Stimulated activated memory B cell treated with anti-CD40 and anti-IgM and Interleukin-4, amounts not matched to agents 10 μg/mL and 1 μg/mL and 100 μg/mL, for 72 hours (primary cell): ENCODE results near the gene PSMG1.
A peak's percentile ranks its signal among the peaks of the same experiment; 100 is the strongest.

Source experiments
- ATAC-seq: fragments of 150-1000 bp; cut with Tn5 transposase; 2 replicates; pipeline ENCODE4 v1.10.0; 2021
- H3K27ac Mint-ChIP-seq: one replicate; pipeline ENCODE4 v1.8.0; 2022; ENCODE audit warnings: mild to moderate bottlenecking, mixed read lengths
- H3K27me3 Mint-ChIP-seq: one replicate; pipeline ENCODE4 v1.8.0; 2022; ENCODE audit warnings: mixed read lengths
- H3K36me3 Mint-ChIP-seq: one replicate; pipeline ENCODE4 v1.8.0; 2022; ENCODE audit warnings: mixed read lengths
- H3K4me1 Mint-ChIP-seq: one replicate; pipeline ENCODE4 v1.8.0; 2022; ENCODE audit warnings: mixed read lengths
- H3K4me3 Mint-ChIP-seq: one replicate; pipeline ENCODE4 v1.8.0; 2022; ENCODE audit warnings: mild to moderate bottlenecking, moderate library complexity, mixed read lengths
- H3K9me3 Mint-ChIP-seq: one replicate; pipeline ENCODE4 v1.8.0; 2022; ENCODE audit warnings: mixed read lengths

Gene PSMG1

GRCh38 chr21:39197448-39198233, 14.4 kb upstream of the PSMG1 start:
- H3K36me3 Mint-ChIP-seq: peaks cover 55% of the 10 kb centered on the region
- no peak overlapping the region for H3K27ac Mint-ChIP-seq
- H3K9me3 Mint-ChIP-seq: no peaks in the 10 kb centered on the region
- no peak overlapping the region for H3K4me3 Mint-ChIP-seq
- H3K27me3 Mint-ChIP-seq: no peaks in the 10 kb centered on the region
- H3K4me1 Mint-ChIP-seq: peaks cover 6% of the 10 kb centered on the region
- no peak for ATAC-seq

DNA sequence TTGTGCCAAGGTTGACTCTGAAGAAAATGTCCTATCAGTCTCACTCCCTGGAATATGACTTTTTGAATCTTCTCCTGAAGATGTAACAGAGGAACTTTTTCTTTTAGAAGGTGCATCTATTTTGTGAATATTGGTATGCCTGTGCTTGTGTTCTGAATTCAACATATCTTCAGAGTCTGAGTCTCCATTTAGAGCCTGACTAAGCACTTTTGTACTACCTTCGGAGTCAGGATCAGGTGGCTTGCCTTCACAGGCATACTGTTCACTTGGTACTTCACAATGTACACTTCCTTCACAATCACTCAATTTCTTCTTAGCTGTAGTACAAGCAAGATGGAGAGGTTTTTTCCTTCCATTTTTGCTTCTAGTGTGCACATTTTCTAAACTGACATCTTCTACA, 13.6 kb upstream of the PSMG1 start:
- Mint-ChIP-seq H3K4me1 (peaks cover 6% of the 10 kb centered on the region), H3K4me3 (no peak overlapping the region), H3K36me3 (peaks cover 55% of the 10 kb centered on the region), H3K27ac (no peak overlapping the region), H3K27me3 (no peaks in the 10 kb centered on the region), H3K9me3 (no peaks in the 10 kb centered on the region)
- ATAC-seq: no peak

DNA sequence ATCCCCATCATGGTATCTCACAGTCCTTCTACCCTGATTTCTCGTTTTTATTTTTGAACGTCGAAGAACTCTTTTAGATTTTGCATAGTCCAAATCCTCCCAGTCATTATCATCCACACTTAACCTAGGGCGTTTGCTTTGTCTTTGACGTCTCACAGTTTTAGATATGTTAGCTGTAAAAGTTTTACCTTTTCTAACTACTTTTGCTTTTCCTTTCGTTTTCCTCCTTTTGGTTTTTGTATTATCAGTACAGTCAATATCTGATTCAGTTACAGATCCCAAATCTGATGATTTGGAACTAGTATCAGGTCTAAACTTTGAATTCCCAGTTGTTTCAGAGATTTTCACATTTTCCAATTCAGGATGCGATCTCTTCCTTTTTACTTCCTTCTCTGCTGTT, 13.1 kb upstream of the PSMG1 start:
- Mint-ChIP-seq H3K27ac (no peak overlapping the region), H3K9me3 (no peaks in the 10 kb centered on the region), H3K4me3 (no peak overlapping the region), H3K36me3 (peaks cover 52% of the 10 kb centered on the region), H3K4me1 (peaks cover 6% of the 10 kb centered on the region), H3K27me3 (no peaks in the 10 kb centered on the region)
- ATAC-seq: no peak

- peaks cover 16% of the 10 kb centered on the region for H3K4me1 Mint-ChIP-seq
- H3K36me3 Mint-ChIP-seq: peaks cover 32% of the 10 kb centered on the region
- H3K27me3 Mint-ChIP-seq: no peaks in the 10 kb centered on the region
- no peaks in the 10 kb centered on the region for H3K9me3 Mint-ChIP-seq
- no peak overlapping the region for H3K4me3 Mint-ChIP-seq
- H3K27ac Mint-ChIP-seq: no peak overlapping the region
- no peak for ATAC-seq
Measured at GRCh38 chr21:39193380-39193779, 10.1 kb upstream of the PSMG1 start.

DNA sequence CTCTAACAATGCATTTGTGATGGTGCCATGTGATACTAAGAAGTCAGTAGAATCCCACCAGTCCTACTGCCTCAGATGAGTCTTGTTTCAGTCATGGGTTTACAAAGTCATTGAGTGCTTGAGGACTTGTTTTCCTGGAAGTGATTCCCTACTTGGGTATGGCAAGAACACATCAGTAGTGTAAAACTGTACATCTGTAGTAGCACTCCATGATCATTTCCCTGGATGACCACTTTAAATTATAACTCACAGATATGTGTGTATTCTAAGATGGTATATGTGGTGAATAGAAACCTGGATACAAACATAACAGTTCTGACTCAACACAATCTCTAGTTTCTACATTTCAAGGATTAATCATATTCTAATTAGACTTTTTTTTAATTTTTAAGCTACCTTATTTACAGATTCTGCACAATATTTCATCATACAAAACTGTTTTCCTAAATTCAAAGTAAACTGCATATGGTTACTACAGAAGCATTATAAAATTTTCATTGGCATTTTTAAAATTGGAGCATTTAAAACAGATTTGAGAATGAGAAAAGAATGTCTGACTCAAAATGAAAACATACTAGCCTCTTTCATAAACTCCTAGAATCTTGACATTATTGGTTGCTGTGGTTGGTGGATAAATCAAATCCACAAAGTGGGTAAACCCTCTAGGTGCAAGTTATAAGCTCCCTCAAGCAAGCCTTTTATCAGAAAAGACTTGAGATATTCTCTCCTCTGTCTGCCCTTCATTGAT, 6.8 kb upstream of the PSMG1 start:
- Mint-ChIP-seq H3K36me3 (peaks cover 2% of the 10 kb centered on the region), H3K27me3 (no peaks in the 10 kb centered on the region), H3K27ac (no peak overlapping the region), H3K4me1 (peaks cover 24% of the 10 kb centered on the region), H3K9me3 (no peaks in the 10 kb centered on the region), H3K4me3 (no peak overlapping the region)
- ATAC-seq: no peak

DNA sequence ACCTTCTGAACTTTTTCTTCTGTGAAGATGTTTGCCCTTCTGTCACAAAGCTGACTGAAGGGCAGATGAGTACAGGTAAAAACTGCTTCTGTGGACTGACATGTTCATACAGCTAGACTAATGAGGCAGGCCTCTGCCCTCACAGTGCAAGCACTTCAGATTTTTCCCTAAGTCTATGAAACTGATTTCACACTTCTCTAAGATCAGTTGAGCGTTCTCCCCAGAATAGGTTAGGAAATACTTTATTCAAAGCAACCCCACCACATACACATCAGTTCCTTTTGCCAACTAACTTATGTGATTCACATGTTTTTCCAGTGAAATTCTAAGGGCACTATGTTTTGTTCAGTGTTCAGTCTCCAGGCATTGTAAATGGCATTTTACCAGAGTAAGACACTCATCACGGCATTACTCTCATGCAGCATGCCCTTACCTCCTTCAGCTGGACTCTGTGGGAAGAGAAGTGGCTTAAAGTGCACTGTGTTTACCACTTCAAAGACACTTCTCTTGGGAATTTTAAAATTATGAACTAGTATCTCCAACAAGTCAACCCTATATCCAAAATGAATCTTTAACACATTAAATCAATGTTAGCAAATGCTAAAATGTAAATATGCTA, 5.4 kb upstream of the PSMG1 start:
- H3K4me1 Mint-ChIP-seq: peaks cover 36% of the 10 kb centered on the region
- peak overlapping the region; percentile 70 for H3K27ac Mint-ChIP-seq
- H3K27me3 Mint-ChIP-seq: no peaks in the 10 kb centered on the region
- no peak for ATAC-seq
- no peak overlapping the region for H3K4me3 Mint-ChIP-seq
- no peaks in the 10 kb centered on the region for H3K36me3 Mint-ChIP-seq
- no peaks in the 10 kb centered on the region for H3K9me3 Mint-ChIP-seq

- no peaks in the 10 kb centered on the region for H3K27me3 Mint-ChIP-seq
- H3K36me3 Mint-ChIP-seq: no peaks in the 10 kb centered on the region
- peaks cover 42% of the 10 kb centered on the region for H3K4me1 Mint-ChIP-seq
- no peak overlapping the region for H3K4me3 Mint-ChIP-seq
- ATAC-seq: no peak
- no peaks in the 10 kb centered on the region for H3K9me3 Mint-ChIP-seq
- H3K27ac Mint-ChIP-seq: peak overlapping the region; percentile 70
Measured at GRCh38 chr21:39187141-39187540, 3.9 kb upstream of the PSMG1 start.

DNA sequence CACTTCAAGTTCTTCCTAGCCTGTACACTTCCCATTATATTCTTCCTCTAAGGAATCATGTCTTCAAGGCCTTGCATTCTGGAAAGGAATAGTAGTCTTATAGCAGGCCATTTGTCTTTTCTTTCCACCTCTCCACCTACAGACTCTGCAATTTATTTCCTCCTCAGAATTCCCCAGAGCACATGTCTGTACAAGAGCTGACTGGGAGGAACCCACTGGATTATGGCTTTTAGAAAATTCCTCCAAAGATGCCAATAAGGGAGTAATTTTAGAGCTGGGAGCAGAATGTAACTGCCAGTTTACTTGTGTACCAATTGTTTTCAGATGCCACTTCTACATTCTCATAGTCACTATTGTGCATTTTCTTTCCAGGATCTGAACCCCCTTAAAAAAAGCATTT, 3.4 kb upstream of the PSMG1 start:
- H3K27ac Mint-ChIP-seq: peak overlapping the region; percentile 70

DNA sequence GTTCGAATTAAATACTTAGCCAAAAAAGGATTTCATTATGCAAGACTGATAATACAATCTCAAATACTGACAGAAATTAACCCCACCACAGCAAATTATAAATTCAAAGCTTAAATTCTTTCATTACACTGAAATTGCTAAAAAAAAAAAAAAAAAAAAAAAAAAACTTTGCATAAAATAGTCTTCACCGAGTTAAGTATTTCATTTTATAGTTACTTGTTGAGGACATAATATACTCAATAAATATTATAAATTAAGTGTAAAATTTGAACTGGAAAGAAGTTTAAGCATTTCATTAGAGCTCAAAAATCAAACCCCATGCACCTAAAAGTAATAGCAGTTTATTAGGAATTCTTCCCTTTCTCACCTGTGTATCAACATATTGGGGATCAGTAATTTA, 1.9 kb upstream of the PSMG1 start:
- no peak for ATAC-seq
- H3K27me3 Mint-ChIP-seq: no peaks in the 10 kb centered on the region
- H3K4me3 Mint-ChIP-seq: no peak overlapping the region
- no peaks in the 10 kb centered on the region for H3K36me3 Mint-ChIP-seq
- no peak overlapping the region for H3K27ac Mint-ChIP-seq
- H3K9me3 Mint-ChIP-seq: no peaks in the 10 kb centered on the region
- H3K4me1 Mint-ChIP-seq: peaks cover 54% of the 10 kb centered on the region

More for the DNA sequence above, 3.4 kb upstream of the PSMG1 start:
- ATAC-seq: no peak
- Mint-ChIP-seq H3K9me3 (no peaks in the 10 kb centered on the region), H3K36me3 (no peaks in the 10 kb centered on the region), H3K4me3 (no peak overlapping the region), H3K4me1 (peaks cover 46% of the 10 kb centered on the region), H3K27me3 (no peaks in the 10 kb centered on the region)

- H3K27ac Mint-ChIP-seq: peak overlapping the region; percentile 88
- H3K4me3 Mint-ChIP-seq: peak overlapping the region; percentile 90
- H3K27me3 Mint-ChIP-seq: no peaks in the 10 kb centered on the region
- no peaks in the 10 kb centered on the region for H3K36me3 Mint-ChIP-seq
- H3K4me1 Mint-ChIP-seq: peaks cover 54% of the 10 kb centered on the region
- H3K9me3 Mint-ChIP-seq: no peaks in the 10 kb centered on the region
- ATAC-seq: no peak
Measured at GRCh38 chr21:39184050-39184980, 1.1 kb upstream of the PSMG1 start.

GRCh38 chr21:39182484-39183271, 573 bp downstream of the PSMG1 start:
- peak overlapping the region; percentile 90 for H3K4me3 Mint-ChIP-seq
- H3K36me3 Mint-ChIP-seq: no peaks in the 10 kb centered on the region
- ATAC-seq: no peak
- H3K4me1 Mint-ChIP-seq: peaks cover 42% of the 10 kb centered on the region
- H3K9me3 Mint-ChIP-seq: no peaks in the 10 kb centered on the region
- peak overlapping the region; percentile 88 for H3K27ac Mint-ChIP-seq
- no peaks in the 10 kb centered on the region for H3K27me3 Mint-ChIP-seq

DNA sequence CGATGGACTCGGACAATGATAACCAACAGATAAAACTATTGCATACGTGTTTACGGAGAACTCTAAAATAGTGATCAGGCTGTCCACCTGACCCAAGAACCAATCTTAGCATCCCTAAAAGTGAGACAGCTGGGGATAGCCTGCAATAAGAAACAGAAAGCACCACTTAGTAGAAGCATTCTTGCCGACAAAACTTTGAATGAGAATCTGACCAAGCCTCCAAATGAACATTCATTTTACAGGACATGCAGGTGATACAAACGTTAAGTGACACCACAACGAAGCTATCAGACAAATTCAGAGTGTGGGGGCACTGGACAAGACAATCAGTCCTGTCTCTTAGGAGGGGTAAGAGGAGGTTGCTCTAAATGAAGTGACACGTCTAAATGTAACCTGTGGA, 1.2 kb downstream of the PSMG1 start:
- no peaks in the 10 kb centered on the region for H3K27me3 Mint-ChIP-seq
- H3K9me3 Mint-ChIP-seq: no peaks in the 10 kb centered on the region
- no peaks in the 10 kb centered on the region for H3K36me3 Mint-ChIP-seq
- peaks cover 39% of the 10 kb centered on the region for H3K4me1 Mint-ChIP-seq
- ATAC-seq: no peak
- peak overlapping the region; percentile 88 for H3K27ac Mint-ChIP-seq
- H3K4me3 Mint-ChIP-seq: peak overlapping the region; percentile 90

GRCh38 chr21:39181205-39181818, 1.9 kb downstream of the PSMG1 start:
- ATAC-seq: no peak
- H3K4me3 Mint-ChIP-seq: no peak overlapping the region
- H3K27ac Mint-ChIP-seq: no peak overlapping the region
- no peaks in the 10 kb centered on the region for H3K27me3 Mint-ChIP-seq
- no peaks in the 10 kb centered on the region for H3K36me3 Mint-ChIP-seq
- peaks cover 32% of the 10 kb centered on the region for H3K4me1 Mint-ChIP-seq
- no peaks in the 10 kb centered on the region for H3K9me3 Mint-ChIP-seq
